SK-N-SH (cell line): Measurements from ENCODE around the gene ERMAP. TPM values are rescaled to one million over a fixed set of nuclear protein-coding genes. Genes with fewer than 3 reads are reported as not detected.

ENCODE experiments used
- CTCF ChIA-PET: fragments of 300-600, 350-600 bp; formaldehyde crosslinking; extraction: SDS; loops from one replicate; lab custom pipeline; 2021; lab: Yijun Ruan, JAX
- POLR2A ChIA-PET: fragments of 350-600 bp; sonication (Branson Sonifier 250); formaldehyde crosslinking; extraction: SDS; loops from one replicate; lab custom pipeline; 2020; ENCODE audit warnings: antibody characterized with exemption, inconsistent platforms; lab: Yijun Ruan, JAX
- DNase-seq: peaks from one replicate; pipeline ENCODE4 v3.0.0; 2012
- H2AFZ ChIP-seq: fragments of 200-600 bp; sonication (generic); 2 replicates; pipeline ENCODE4 v1.8.1; 2016; ENCODE audit warnings: antibody characterized with exemption, mild to moderate bottlenecking, low read depth
- H3F3A ChIP-seq: fragments of 200-600 bp; sonication (generic); replicated peaks from 2 replicates; pipeline ENCODE3; 2016; ENCODE audit warnings: antibody characterized with exemption, mild to moderate bottlenecking; ENCODE audit not compliant: insufficient read depth
- H3K27ac ChIP-seq, 2 experiments: fragments of 200-500 bp in 1 of 2; fragments of 200-600 bp in 1 of 2; sonication (Bioruptor generic) in 1 of 2; sonication (generic), shearing (Covaris generic) in 1 of 2; 2 replicates each; pipeline versions ENCODE4 v1.5.1 to v1.6.1; 2014 to 2016; ENCODE audit warnings: low read depth in 2 of 2, inconsistent platforms in 1 of 2, low read length in 1 of 2, mild to moderate bottlenecking in 1 of 2, mixed read lengths in 1 of 2
- H3K27me3 ChIP-seq: fragments of 200-600 bp; sonication (generic), shearing (Covaris generic); 2 replicates; pipeline ENCODE4 v1.6.1; 2016; ENCODE audit warnings: mixed run types; ENCODE audit not compliant: insufficient read depth
- H3K36me3 ChIP-seq, 2 experiments: fragments of 200-500 bp in 1 of 2; fragments of 200-600 bp in 1 of 2; sonication (Bioruptor generic) in 1 of 2; sonication (generic) in 1 of 2; replicated peaks in 1 of 2; 2 replicates each; pipeline versions ENCODE3 to v1.5.1; 2014 to 2016; ENCODE audit warnings: low read length in 1 of 2, mild to moderate bottlenecking in 1 of 2; ENCODE audit not compliant: insufficient read depth in 2 of 2, control insufficient read depth in 1 of 2
- H3K4me1 ChIP-seq, 2 experiments: fragments of 200-500 bp in 1 of 2; fragments of 200-600 bp in 1 of 2; sonication (Bioruptor generic) in 1 of 2; sonication (generic), shearing (Covaris generic) in 1 of 2; 2 replicates each; pipeline versions ENCODE4 v1.5.1 to v1.6.1; 2014 to 2016; ENCODE audit warnings: low read depth in 1 of 2, low read length in 1 of 2, mixed run types in 1 of 2; ENCODE audit not compliant: insufficient read depth in 2 of 2, control insufficient read depth in 1 of 2
- H3K4me2 ChIP-seq: fragments of 200-600 bp; sonication (generic), shearing (Covaris generic); 2 replicates; pipeline ENCODE4 v1.6.1; 2017; ENCODE audit warnings: mixed run types
- H3K4me3 ChIP-seq, 2 experiments: fragments of 200-500 bp in 1 of 2; fragments of 200-600 bp in 1 of 2; sonication (Bioruptor generic) in 1 of 2; sonication (generic), shearing (Covaris generic) in 1 of 2; 2 replicates each; pipeline versions ENCODE4 v1.5.1 to v1.8.1; 2014 to 2016; ENCODE audit warnings: low read depth in 2 of 2, inconsistent platforms in 1 of 2, low read length in 1 of 2, mild to moderate bottlenecking in 1 of 2, mixed read lengths in 1 of 2, moderate library complexity in 1 of 2
- H3K79me2 ChIP-seq: fragments of 200-600 bp; sonication (generic); 2 replicates; pipeline ENCODE4 v1.8.1; 2017; ENCODE audit warnings: mild to moderate bottlenecking; ENCODE audit not compliant: insufficient read depth
- H3K9ac ChIP-seq: fragments of 200-600 bp; sonication (generic); 2 replicates; pipeline ENCODE4 v1.6.1; 2017; ENCODE audit warnings: mixed run types
- H3K9me2 ChIP-seq: fragments of 200-600 bp; sonication (generic); 2 replicates; pipeline ENCODE4 v1.6.1; 2017; ENCODE audit warnings: mixed run types
- H3K9me3 ChIP-seq: fragments of 200-600 bp; sonication (generic); 2 replicates; pipeline ENCODE4 v1.6.1; 2017; ENCODE audit warnings: mixed run types, mild to moderate bottlenecking, moderate library complexity
- H4K20me1 ChIP-seq: fragments of 200-600 bp; sonication (generic); 2 replicates; pipeline ENCODE4 v1.6.1; 2017; ENCODE audit warnings: mild to moderate bottlenecking, mixed run types; ENCODE audit not compliant: insufficient read depth
- CHD2 ChIP-seq: fragments of 150-350 bp; IDR thresholded peaks from 2 replicates; pipeline ENCODE4 v1.6.1; 2018; ENCODE audit warnings: low read length; ENCODE audit not compliant: partially characterized antibody
- EZH2phosphoT487 ChIP-seq: fragments of 200-600 bp; sonication (generic); IDR thresholded peaks from 2 replicates; pipeline ENCODE4 v1.6.1; 2017; ENCODE audit warnings: low read depth, mixed run types, mild to moderate bottlenecking, antibody characterized with exemption, moderate library complexity, borderline replicate concordance
- FOSL2 ChIP-seq: IDR thresholded peaks from 2 replicates; pipeline ENCODE4 v1.4.0; 2012; ENCODE audit warnings: low read depth, mild to moderate bottlenecking, moderate library complexity, borderline replicate concordance
- FOXM1 ChIP-seq: IDR thresholded peaks from 2 replicates; pipeline ENCODE4 v1.4.0; 2012; ENCODE audit warnings: low read depth, mild to moderate bottlenecking
- GABPA ChIP-seq: IDR thresholded peaks from 2 replicates; pipeline ENCODE4 v1.4.0; 2012; ENCODE audit warnings: low read depth, mild to moderate bottlenecking
- GATA2 ChIP-seq: sonication (generic); formaldehyde crosslinking; IDR thresholded peaks from 2 replicates; pipeline ENCODE4 v1.5.0; 2020; ENCODE audit warnings: mild to moderate bottlenecking, missing genetic modification reagents
- JUND ChIP-seq: IDR thresholded peaks from 2 replicates; pipeline ENCODE4 v1.4.0; 2012
- MXI1 ChIP-seq: IDR thresholded peaks from 2 replicates; pipeline ENCODE4 v1.6.1; 2012; ENCODE audit warnings: mild to moderate bottlenecking, low read depth, low read length, improper control_type of control experiment
- NFIC ChIP-seq: IDR thresholded peaks from 2 replicates; pipeline ENCODE4 v1.4.0; 2012; ENCODE audit warnings: borderline replicate concordance
- NRF1 ChIP-seq: IDR thresholded peaks from 2 replicates; pipeline ENCODE4 v1.6.1; 2012; ENCODE audit warnings: low read depth, mild to moderate bottlenecking, low read length
- POLR2AphosphoS5 ChIP-seq: IDR thresholded peaks from 2 replicates; pipeline ENCODE4 v1.6.1; 2012; ENCODE audit warnings: low read depth, low read length
- RAD21 ChIP-seq: IDR thresholded peaks from 2 replicates; pipeline ENCODE4 v1.6.1; 2012; ENCODE audit warnings: mild to moderate bottlenecking, low read length
- RCOR1 ChIP-seq: fragments of 150-350 bp; IDR thresholded peaks from 2 replicates; pipeline ENCODE4 v1.6.1; 2017; ENCODE audit warnings: antibody characterized with exemption, low read length
- RFX5 ChIP-seq: IDR thresholded peaks from 2 replicates; pipeline ENCODE4 v1.6.1; 2012; ENCODE audit warnings: mild to moderate bottlenecking, improper control_type of control experiment, low read length
- RXRA ChIP-seq: IDR thresholded peaks from 2 replicates; pipeline ENCODE4 v1.4.0; 2012; ENCODE audit warnings: low read depth, mild to moderate bottlenecking, borderline replicate concordance
- SIN3A ChIP-seq: IDR thresholded peaks from 2 replicates; pipeline ENCODE4 v1.6.1; 2012; ENCODE audit warnings: low read depth, mild to moderate bottlenecking, low read length, moderate library complexity, borderline replicate concordance
- SMC3 ChIP-seq: IDR thresholded peaks from 2 replicates; pipeline ENCODE4 v1.6.1; 2012; ENCODE audit warnings: low read depth, low read length, improper control_type of control experiment
- TAF1 ChIP-seq: IDR thresholded peaks from 2 replicates; pipeline ENCODE4 v1.6.1; 2012; ENCODE audit warnings: low read depth, mild to moderate bottlenecking, low read length, moderate library complexity, borderline replicate concordance
- TCF12 ChIP-seq: IDR thresholded peaks from 2 replicates; pipeline ENCODE4 v1.4.0; 2012
- YY1 ChIP-seq: IDR thresholded peaks from 2 replicates; pipeline ENCODE4 v1.4.0; 2012; ENCODE audit warnings: low read depth, mild to moderate bottlenecking
- WGBS: methylation state at CpG from one replicate; pipeline ENCODE4 v1.1.6; 2017; ENCODE audit warnings: low lambda C conversion rate; 5-methylcytosine and 5-hydroxymethylcytosine counted together
- polyA plus RNA-seq, 3 experiments: library from polyadenylated mRNA; depleted of rRNA; stranded (reverse); fragments of >200 nt; gene quantifications; 2 replicates each; pipeline ENCODE4 v1.2.3, GENCODE V29; 2012
- TF ChIP-seq, protein P1 (sequence below): fragments of 150-350 bp; IDR thresholded peaks from 2 replicates; pipeline ENCODE4 v1.6.1; 2017; ENCODE audit warnings: antibody characterized with exemption, low read length, low read depth, borderline replicate concordance
- TF ChIP-seq, protein P2 (sequence below): IDR thresholded peaks from 2 replicates; pipeline ENCODE4 v1.4.0; 2012; ENCODE audit warnings: low read depth
- TF ChIP-seq, protein P3 (sequence below): IDR thresholded peaks from 2 replicates; pipeline ENCODE4 v1.4.0; 2012; ENCODE audit warnings: low read depth, borderline replicate concordance
- TF ChIP-seq, protein P4 (sequence below): IDR thresholded peaks from 2 replicates; pipeline ENCODE4 v1.4.0; 2012; ENCODE audit warnings: low read depth, borderline replicate concordance

The ERMAP gene
- polyA plus RNA-seq, 1 of the 3 experiments (the other 2 are of a cell fraction) = 10.4 TPM

GRCh38 chr1:42769811-42770210 is 47.1 kb upstream of the ERMAP start:
- H3F3A ChIP-seq = peaks cover 14% of the 10 kb centered on the region
- ChIA-PET POLR2A (no interaction called here), CTCF (interaction anchor here (0.7 to 10.1 kb wide), 3 partner anchors 144 to 603 kb away, joined by 3 to 75 read pairs (median 3); no protein-coding TSS in a partner anchor)
- no peak for DNase-seq
- H3K27me3 ChIP-seq = no peaks in the 10 kb centered on the region
- peaks cover 17% of the 10 kb centered on the region in 2 experiments for H3K36me3 ChIP-seq
- no peak overlapping the region for H3K4me3 ChIP-seq
- no peak overlapping the region for H3K9ac ChIP-seq
- no peaks in the 10 kb centered on the region for H3K9me3 ChIP-seq
- H3K9me2 ChIP-seq = no peaks in the 10 kb centered on the region
- peaks cover 78% of the 10 kb centered on the region for H3K79me2 ChIP-seq
- no peak for TF ChIP-seq JUND
- TF ChIP-seq EZH2phosphoT487 = no peak
- TF ChIP-seq GATA2 = no peak
- TF ChIP-seq, protein P1, sequence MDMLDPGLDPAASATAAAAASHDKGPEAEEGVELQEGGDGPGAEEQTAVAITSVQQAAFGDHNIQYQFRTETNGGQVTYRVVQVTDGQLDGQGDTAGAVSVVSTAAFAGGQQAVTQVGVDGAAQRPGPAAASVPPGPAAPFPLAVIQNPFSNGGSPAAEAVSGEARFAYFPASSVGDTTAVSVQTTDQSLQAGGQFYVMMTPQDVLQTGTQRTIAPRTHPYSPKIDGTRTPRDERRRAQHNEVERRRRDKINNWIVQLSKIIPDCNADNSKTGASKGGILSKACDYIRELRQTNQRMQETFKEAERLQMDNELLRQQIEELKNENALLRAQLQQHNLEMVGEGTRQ = no peak
- TF ChIP-seq MXI1 = no peak
- TF ChIP-seq FOXM1 = no peak
- TF ChIP-seq POLR2AphosphoS5 = no peak
- no peak for TF ChIP-seq FOSL2
- TF ChIP-seq, protein P2, sequence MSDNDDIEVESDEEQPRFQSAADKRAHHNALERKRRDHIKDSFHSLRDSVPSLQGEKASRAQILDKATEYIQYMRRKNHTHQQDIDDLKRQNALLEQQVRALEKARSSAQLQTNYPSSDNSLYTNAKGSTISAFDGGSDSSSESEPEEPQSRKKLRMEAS = no peak
- TF ChIP-seq SMC3 = no peak
- TF ChIP-seq TCF12 = no peak
- no peak for TF ChIP-seq NRF1
- no peak for TF ChIP-seq RXRA
- no peak for TF ChIP-seq NFIC
- TF ChIP-seq RFX5 = no peak
- TF ChIP-seq, protein P3, sequence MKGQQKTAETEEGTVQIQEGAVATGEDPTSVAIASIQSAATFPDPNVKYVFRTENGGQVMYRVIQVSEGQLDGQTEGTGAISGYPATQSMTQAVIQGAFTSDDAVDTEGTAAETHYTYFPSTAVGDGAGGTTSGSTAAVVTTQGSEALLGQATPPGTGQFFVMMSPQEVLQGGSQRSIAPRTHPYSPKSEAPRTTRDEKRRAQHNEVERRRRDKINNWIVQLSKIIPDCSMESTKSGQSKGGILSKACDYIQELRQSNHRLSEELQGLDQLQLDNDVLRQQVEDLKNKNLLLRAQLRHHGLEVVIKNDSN = no peak
- TF ChIP-seq SIN3A = no peak
- TF ChIP-seq YY1 = no peak
- TF ChIP-seq TAF1 = no peak
- no peak for TF ChIP-seq GABPA
- TF ChIP-seq, all 33 proteins: peak for 0
- peaks cover 3% of the 10 kb centered on the region for H4K20me1 ChIP-seq
- no peak overlapping the region for H2AFZ ChIP-seq
- peaks cover under 1 to 10% of the 10 kb centered on the region in 2 experiments; a peak in 2 of 4 replicates for H3K4me1 ChIP-seq
- WGBS = 95% methylated on average over 3 of the region's 3 CpGs
- H3K4me2 ChIP-seq = no peak overlapping the region
- H3K27ac ChIP-seq = no peak overlapping the region

DNA sequence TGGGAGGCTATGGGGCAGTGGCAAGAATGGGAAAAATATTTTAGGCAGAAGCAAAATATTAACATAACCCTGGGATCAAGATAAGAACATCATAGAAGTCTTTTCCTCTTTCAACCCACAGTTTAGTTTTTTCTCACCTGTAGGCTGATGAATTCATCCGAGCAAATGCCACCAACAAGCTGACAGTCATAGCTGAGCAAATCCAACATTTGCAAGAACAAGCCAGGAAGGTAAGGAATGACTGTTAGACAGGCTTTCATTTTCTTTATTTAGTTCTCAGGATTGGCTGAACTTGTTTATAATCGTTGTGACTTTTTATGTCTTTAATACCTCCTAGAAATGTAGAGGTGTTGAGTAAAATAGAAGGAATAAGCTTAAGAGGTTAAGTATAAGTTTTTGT is 43.5 kb upstream of the ERMAP start:
- H2AFZ ChIP-seq = no peak overlapping the region
- no peak overlapping the region for H3K9ac ChIP-seq
- peaks cover 44% of the 10 kb centered on the region for H3K79me2 ChIP-seq
- H3K27me3 ChIP-seq = no peaks in the 10 kb centered on the region
- WGBS = 52% methylated on average over 2 of the region's 2 CpGs
- DNase-seq = no peak
- TF ChIP-seq RCOR1 (no peak), TCF12 (no peak), POLR2AphosphoS5 (no peak), RAD21 (no peak), CHD2 (no peak), NRF1 (no peak)
- TF ChIP-seq, protein P4, sequence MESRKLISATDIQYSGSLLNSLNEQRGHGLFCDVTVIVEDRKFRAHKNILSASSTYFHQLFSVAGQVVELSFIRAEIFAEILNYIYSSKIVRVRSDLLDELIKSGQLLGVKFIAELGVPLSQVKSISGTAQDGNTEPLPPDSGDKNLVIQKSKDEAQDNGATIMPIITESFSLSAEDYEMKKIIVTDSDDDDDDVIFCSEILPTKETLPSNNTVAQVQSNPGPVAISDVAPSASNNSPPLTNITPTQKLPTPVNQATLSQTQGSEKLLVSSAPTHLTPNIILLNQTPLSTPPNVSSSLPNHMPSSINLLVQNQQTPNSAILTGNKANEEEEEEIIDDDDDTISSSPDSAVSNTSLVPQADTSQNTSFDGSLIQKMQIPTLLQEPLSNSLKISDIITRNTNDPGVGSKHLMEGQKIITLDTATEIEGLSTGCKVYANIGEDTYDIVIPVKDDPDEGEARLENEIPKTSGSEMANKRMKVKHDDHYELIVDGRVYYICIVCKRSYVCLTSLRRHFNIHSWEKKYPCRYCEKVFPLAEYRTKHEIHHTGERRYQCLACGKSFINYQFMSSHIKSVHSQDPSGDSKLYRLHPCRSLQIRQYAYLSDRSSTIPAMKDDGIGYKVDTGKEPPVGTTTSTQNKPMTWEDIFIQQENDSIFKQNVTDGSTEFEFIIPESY = no peak
- TF ChIP-seq, all 33 proteins: peak for 0
- POLR2A ChIA-PET = interaction anchor here (0.6 kb wide), 1 partner anchor 1787 kb away, joined by 3 read pairs; no protein-coding TSS in a partner anchor
- H3K9me3 ChIP-seq = no peaks in the 10 kb centered on the region
- CTCF ChIA-PET = interaction anchor here (1.3 to 10.1 kb wide), 2 partner anchors 150 to 301 kb away, joined by 3 to 75 read pairs; no protein-coding TSS in a partner anchor
- peaks cover 0 to 1% of the 10 kb centered on the region in 2 experiments; a peak in 1 of 4 replicates for H3K4me1 ChIP-seq
- H3K9me2 ChIP-seq = no peaks in the 10 kb centered on the region
- H3K27ac ChIP-seq = no peak overlapping the region
- H3K4me2 ChIP-seq = no peak overlapping the region
- peaks cover 40 to 43% of the 10 kb centered on the region in 2 experiments for H3K36me3 ChIP-seq
- no peak overlapping the region for H3K4me3 ChIP-seq
- H4K20me1 ChIP-seq = no peaks in the 10 kb centered on the region
- no peaks in the 10 kb centered on the region for H3F3A ChIP-seq
